Endodermal cell (in vitro differentiated cells): Measurements from ENCODE around the gene ZNF491. TPM values are rescaled to one million over a fixed set of nuclear protein-coding genes. Genes with fewer than 3 reads are reported as not detected.

Source experiments
- DNase-seq: peaks from one replicate; pipeline ENCODE4 v3.0.0-alpha.2; 2017
- H3K27ac ChIP-seq: 2 replicates; pipeline ENCODE4 v1.5.1; 2013; ENCODE audit warnings: mild to moderate bottlenecking, low read depth, low read length, moderate library complexity
- H3K27me3 ChIP-seq: 2 replicates; pipeline ENCODE4 v1.6.1; 2013; ENCODE audit warnings: mild to moderate bottlenecking, low read length, moderate library complexity; ENCODE audit not compliant: insufficient read depth, control insufficient read depth, poor library complexity, severe bottlenecking
- H3K36me3 ChIP-seq: 2 replicates; pipeline ENCODE4 v1.7.0; 2013; ENCODE audit warnings: mild to moderate bottlenecking, low read length, moderate library complexity; ENCODE audit not compliant: control insufficient read depth, insufficient read depth
- H3K4me1 ChIP-seq: one replicate; pipeline ENCODE4 v1.7.0; 2013; ENCODE audit warnings: low read length; ENCODE audit not compliant: control insufficient read depth, insufficient read depth
- H3K4me3 ChIP-seq: 2 replicates; pipeline ENCODE4 v1.5.1; 2013; ENCODE audit warnings: mild to moderate bottlenecking, low read length, moderate library complexity
- H3K9ac ChIP-seq: 2 replicates; pipeline ENCODE4 v1.6.1; 2013; ENCODE audit warnings: mild to moderate bottlenecking, low read length, moderate library complexity; ENCODE audit not compliant: poor library complexity, severe bottlenecking; ENCODE audit errors: extremely low read depth
- H3K9me3 ChIP-seq: 2 replicates; pipeline ENCODE4 v1.6.1; 2013; ENCODE audit warnings: mild to moderate bottlenecking, low read length, moderate library complexity; ENCODE audit not compliant: control insufficient read depth
- H3K27ac Mint-ChIP-seq: 2 replicates; pipeline ENCODE4 v1.8.0; 2020; ENCODE audit warnings: mixed read lengths
- H3K27me3 Mint-ChIP-seq: 2 replicates; pipeline ENCODE4 v1.8.0; 2021; ENCODE audit warnings: mild to moderate bottlenecking, mixed read lengths; ENCODE audit not compliant: insufficient read depth
- H3K36me3 Mint-ChIP-seq: 2 replicates; pipeline ENCODE4 v1.8.0; 2020; ENCODE audit warnings: low read depth, mixed read lengths
- H3K4me1 Mint-ChIP-seq: 2 replicates; pipeline ENCODE4 v1.8.0; 2020; ENCODE audit warnings: mixed read lengths
- H3K4me3 Mint-ChIP-seq: 2 replicates; pipeline ENCODE4 v1.8.0; 2020; ENCODE audit warnings: mild to moderate bottlenecking, moderate library complexity, mixed read lengths
- H3K9me3 Mint-ChIP-seq: 2 replicates; pipeline ENCODE4 v1.8.0; 2020; ENCODE audit warnings: mild to moderate bottlenecking, mixed read lengths
- CTCF ChIP-seq: fragments of 200-600 bp; sonication (generic); conservative IDR thresholded peaks from 2 replicates; pipeline ENCODE4 v1.5.0; 2021; ENCODE audit warnings: antibody characterized with exemption, mild to moderate bottlenecking
- WGBS, 2 experiments: methylation state at CpG; one replicate each; pipeline versions ENCODE4 v1.1.5 to v1.1.7; 2013; ENCODE audit warnings: missing lambda C conversion rate in 2 of 2, mixed read lengths in 1 of 2; ENCODE audit not compliant: insufficient coverage in 1 of 2, insufficient read length in 1 of 2; 5-methylcytosine and 5-hydroxymethylcytosine counted together
- total RNA-seq, 2 donors: library from RNA; stranded (reverse); fragmentation: NEBNext Ultra II Directional in 1 of 2; extraction: Animal tissue kit (Norgen Biotek cat#: 25700) in 1 of 2; gene quantifications; 2 replicates in 1 of 2; 3 replicates in 1 of 2; pipeline ENCODE4 v1.2.1, GENCODE V29; 2021

The ZNF491 gene
- total RNA-seq, 2 donors from 2014 or later: 0.90 to 2.1 TPM

GRCh38 chr19:11784356-11784755 is 14.0 kb upstream of the ZNF491 start:
- Histone ChIP-seq H3K27me3 (no peaks in the 10 kb centered on the region), H3K27ac (no peak overlapping the region), H3K9me3 (peaks cover 50% of the 10 kb centered on the region), H3K9ac (no peak overlapping the region), H3K4me1 (no peaks in the 10 kb centered on the region), H3K36me3 (peaks cover 30% of the 10 kb centered on the region), H3K4me3 (no peak overlapping the region)
- Mint-ChIP-seq H3K36me3 (peaks cover 27% of the 10 kb centered on the region), H3K9me3 (peaks cover 87% of the 10 kb centered on the region), H3K27ac (no peak overlapping the region), H3K27me3 (peaks cover 12% of the 10 kb centered on the region), H3K4me3 (no peak overlapping the region), H3K4me1 (no peaks in the 10 kb centered on the region)
- 89 to 90% methylated on average over 3 of the region's 3 CpGs for WGBS, 2 experiments
- TF ChIP-seq CTCF: no peak
- DNase-seq: no peak

GRCh38 chr19:11787536-11787935 is 10.8 kb upstream of the ZNF491 start:
- H3K36me3 Mint-ChIP-seq: peaks cover 4% of the 10 kb centered on the region
- peaks cover 19% of the 10 kb centered on the region for H3K9me3 ChIP-seq
- peaks cover 20% of the 10 kb centered on the region for H3K27me3 Mint-ChIP-seq
- 76 to 89% methylated on average over 3 of the region's 3 CpGs for WGBS, 2 experiments
- no peak overlapping the region for H3K27ac Mint-ChIP-seq
- H3K36me3 ChIP-seq: peaks cover 3% of the 10 kb centered on the region
- TF ChIP-seq CTCF: no peak
- no peak overlapping the region for H3K4me3 ChIP-seq
- no peak for DNase-seq
- H3K27ac ChIP-seq: no peak overlapping the region
- H3K27me3 ChIP-seq: no peaks in the 10 kb centered on the region
- no peaks in the 10 kb centered on the region for H3K4me1 Mint-ChIP-seq
- H3K9ac ChIP-seq: no peak overlapping the region
- peaks cover 65% of the 10 kb centered on the region for H3K9me3 Mint-ChIP-seq
- H3K4me3 Mint-ChIP-seq: no peak overlapping the region
- H3K4me1 ChIP-seq: no peaks in the 10 kb centered on the region

- DNase-seq: no peak
- TF ChIP-seq CTCF: no peak
- peaks cover 4% of the 10 kb centered on the region for H3K4me1 ChIP-seq
- H3K9ac ChIP-seq: no peak overlapping the region
- Mint-ChIP-seq H3K4me1 (peaks cover 5% of the 10 kb centered on the region), H3K9me3 (peaks cover 17% of the 10 kb centered on the region), H3K4me3 (no peak overlapping the region), H3K27ac (no peak overlapping the region), H3K27me3 (peaks cover 52% of the 10 kb centered on the region), H3K36me3 (no peaks in the 10 kb centered on the region)
- no peaks in the 10 kb centered on the region for H3K36me3 ChIP-seq
- H3K4me3 ChIP-seq: no peak overlapping the region
- H3K27ac ChIP-seq: no peak overlapping the region
- no peaks in the 10 kb centered on the region for H3K9me3 ChIP-seq
- H3K27me3 ChIP-seq: peaks cover 19% of the 10 kb centered on the region
Measured at GRCh38 chr19:11792942-11793341, 5.4 kb upstream of the ZNF491 start.
